ENCODE measurements around the gene PLEKHS1. TPM values are rescaled to one million over a fixed set of nuclear protein-coding genes. Genes with fewer than 3 reads are reported as not detected.

The PLEKHS1 gene
- total RNA-seq: 10 to 100 TPM in 4 of 6 donors, 1 to 10 TPM in 2; 6.0 to 28.2 (median 13.1) TPM
- polyA plus RNA-seq: 10 to 100 TPM; 17.2 to 44.6 TPM

DNA sequence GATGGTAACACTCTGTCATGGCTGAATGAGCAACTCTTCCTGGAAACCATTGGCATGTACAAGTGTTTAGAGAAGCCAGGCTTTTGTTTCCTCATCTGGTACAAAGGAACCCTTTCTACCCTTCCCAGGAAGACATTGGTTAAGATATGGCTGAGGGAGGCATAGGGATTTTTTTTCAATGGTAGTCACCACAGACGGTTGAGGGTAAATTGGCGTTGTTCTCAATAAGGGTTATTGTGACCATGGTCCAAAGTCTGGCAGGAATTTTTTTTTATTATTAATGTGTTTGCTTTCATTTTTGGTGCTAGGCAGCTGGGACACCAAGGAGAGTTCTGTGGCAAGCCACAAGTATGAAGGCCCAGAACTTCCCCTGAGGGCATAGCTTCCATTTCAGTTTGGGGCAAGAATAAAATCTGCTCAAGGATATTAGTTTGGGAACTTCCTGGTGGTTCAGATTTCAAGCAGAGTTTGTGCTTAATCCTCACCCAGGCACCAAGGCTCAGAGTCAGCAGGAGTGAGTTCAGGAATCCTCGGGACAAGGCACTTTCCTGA lies at the start of gene PLEKHS1:
TSS of gene PLEKHS1 (plus strand) at position 502 of the 552 bp plus-strand sequence. CDS start 3,596 bp downstream, outside the sequence.
- Histone ChIP-seq H3K36me3 (no peaks in the 10 kb centered on the region), H3K4me3 (peak within 1 kb of the TSS in 3 of 4 donors; percentile 1 to 27 (median 12)), H3K4me1 (peaks cover 0 to 4% (median 0%) of the 10 kb centered on the region in 3 donors), H3K27ac (peak within 1 kb of the TSS; percentile 13 to 74 (median 47)), H3K27me3 (no peaks in the 10 kb centered on the region), H3K9me3 (no peaks in the 10 kb centered on the region)
- intact Hi-C loops (cut with DNase I): no loop called here
- WGBS, 2 donors: 61 to 69% methylated on average over 3 of the region's 3 CpGs
- TF ChIP-seq, protein P1, sequence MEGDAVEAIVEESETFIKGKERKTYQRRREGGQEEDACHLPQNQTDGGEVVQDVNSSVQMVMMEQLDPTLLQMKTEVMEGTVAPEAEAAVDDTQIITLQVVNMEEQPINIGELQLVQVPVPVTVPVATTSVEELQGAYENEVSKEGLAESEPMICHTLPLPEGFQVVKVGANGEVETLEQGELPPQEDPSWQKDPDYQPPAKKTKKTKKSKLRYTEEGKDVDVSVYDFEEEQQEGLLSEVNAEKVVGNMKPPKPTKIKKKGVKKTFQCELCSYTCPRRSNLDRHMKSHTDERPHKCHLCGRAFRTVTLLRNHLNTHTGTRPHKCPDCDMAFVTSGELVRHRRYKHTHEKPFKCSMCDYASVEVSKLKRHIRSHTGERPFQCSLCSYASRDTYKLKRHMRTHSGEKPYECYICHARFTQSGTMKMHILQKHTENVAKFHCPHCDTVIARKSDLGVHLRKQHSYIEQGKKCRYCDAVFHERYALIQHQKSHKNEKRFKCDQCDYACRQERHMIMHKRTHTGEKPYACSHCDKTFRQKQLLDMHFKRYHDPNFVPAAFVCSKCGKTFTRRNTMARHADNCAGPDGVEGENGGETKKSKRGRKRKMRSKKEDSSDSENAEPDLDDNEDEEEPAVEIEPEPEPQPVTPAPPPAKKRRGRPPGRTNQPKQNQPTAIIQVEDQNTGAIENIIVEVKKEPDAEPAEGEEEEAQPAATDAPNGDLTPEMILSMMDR (IDR thresholded peaks at IDR 0.05): no peak
- DNase-seq: no peak
- FAIRE-seq: no peak
- peak; percentile 51 to 72 (median 66) for ATAC-seq

DNA sequence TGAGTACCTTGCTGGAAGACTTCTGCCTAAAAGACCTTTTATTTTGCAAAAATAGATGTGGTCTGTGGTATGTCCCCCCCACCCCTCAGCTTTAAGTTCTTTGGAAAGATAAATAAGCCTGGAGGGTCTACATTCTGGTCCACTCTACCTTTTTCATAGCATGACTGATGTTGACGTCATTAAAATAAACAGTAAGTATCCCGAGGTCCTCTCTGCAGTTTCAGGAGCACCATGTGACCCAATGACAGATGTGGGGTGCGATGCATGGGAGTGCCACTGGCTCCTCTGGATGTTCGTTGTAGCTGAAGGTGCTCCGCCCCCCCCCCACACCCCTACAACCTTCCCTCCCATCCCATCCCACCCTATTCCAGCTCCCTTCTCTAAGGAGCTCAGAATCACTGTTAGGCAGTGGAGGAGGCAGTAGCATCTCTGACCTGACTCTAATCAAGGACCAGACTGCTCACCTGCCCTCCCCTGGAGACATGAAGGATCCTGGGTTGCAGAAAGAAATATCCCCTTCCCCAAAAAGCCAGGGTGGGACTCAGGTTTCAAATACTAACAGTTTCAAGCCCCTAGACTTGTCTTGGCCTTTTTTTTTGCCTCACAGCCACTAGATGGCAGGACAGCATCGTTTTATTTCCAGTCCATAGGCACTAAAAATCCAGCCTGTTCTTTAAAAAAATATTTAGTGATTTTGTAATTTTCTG lies 46.7 kb upstream of the PLEKHS1 start:
- Histone ChIP-seq H3K27me3 (no peaks in the 10 kb centered on the region), H3K4me1 (peaks cover 6 to 19% (median 8%) of the 10 kb centered on the region in 3 donors), H3K27ac (no peak overlapping the region), H3K4me3 (no peak overlapping the region), H3K36me3 (no peaks in the 10 kb centered on the region), H3K9me3 (no peaks in the 10 kb centered on the region)
- FAIRE-seq (peak; percentile 65), ATAC-seq (peak in 3 of 4 donors; percentile 73 to 76 (median 74)), DNase-seq (no peak)
- WGBS, 2 donors: 39 to 43% methylated on average over 6 of the region's 6 CpGs
- TF ChIP-seq, protein P1 (IDR thresholded peaks at IDR 0.05): peak; percentile 19 to 47 (median 36)
- intact Hi-C loops (cut with DNase I): loop anchor here in 2 of 3 donors (5.0 to 10.0 kb wide), 2 partner anchors 398 to 400 kb away; no protein-coding TSS in a partner anchor

DNA sequence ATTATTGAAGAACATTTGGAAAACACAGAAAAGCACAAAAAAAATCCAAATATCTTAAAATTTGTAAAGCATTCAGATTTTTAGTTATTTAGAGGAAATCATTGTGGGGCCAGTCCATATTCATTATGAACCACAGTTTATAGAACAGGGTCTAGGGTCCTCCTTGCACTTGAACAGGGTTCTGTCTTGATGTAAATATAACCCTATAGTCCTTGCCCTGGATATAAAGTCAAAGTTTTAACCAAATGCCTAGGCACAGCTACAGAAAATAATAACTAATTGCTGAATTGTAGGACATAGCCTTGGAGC lies 46.2 kb upstream of the PLEKHS1 start:
- TF ChIP-seq, protein P1 (IDR thresholded peaks at IDR 0.05): peak in 1 of 4 donors; percentile 6
- DNase-seq (no peak), FAIRE-seq (no peak), ATAC-seq (no peak)
- Histone ChIP-seq H3K27ac (peak overlapping the region in 1 of 4 donors; percentile 23), H3K36me3 (no peaks in the 10 kb centered on the region), H3K27me3 (no peaks in the 10 kb centered on the region), H3K9me3 (no peaks in the 10 kb centered on the region), H3K4me1 (peaks cover 8 to 24% (median 10%) of the 10 kb centered on the region in 3 donors), H3K4me3 (no peak overlapping the region)
- intact Hi-C loops (cut with DNase I): loop anchor here in 2 of 3 donors (5.0 to 10.0 kb wide), 2 partner anchors 397 to 400 kb away; no protein-coding TSS in a partner anchor

DNA sequence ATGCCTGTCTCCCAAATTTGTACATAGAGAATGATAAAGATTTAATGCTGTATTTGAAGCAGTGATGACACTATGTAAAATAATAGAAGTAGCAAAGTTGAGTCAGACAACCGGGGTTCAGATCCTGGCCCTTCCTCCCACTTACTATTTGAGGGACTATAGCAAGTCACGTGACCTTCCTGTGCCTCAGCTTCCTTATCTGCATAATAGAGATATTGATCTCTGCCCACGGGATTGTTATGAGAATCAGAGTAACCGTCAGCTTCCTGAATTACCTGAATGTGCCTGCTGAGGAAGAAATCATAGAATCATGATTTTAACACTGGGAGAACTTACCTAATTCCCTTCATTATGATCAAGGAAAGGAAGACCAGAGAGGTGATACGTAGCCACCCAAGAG lies 44.9 kb upstream of the PLEKHS1 start:
- 47 to 50% methylated on average over 5 of the region's 5 CpGs for whole genome bisulfite sequencing, 2 donors
- ATAC-seq: no peak
- intact Hi-C loops (cut with DNase I): loop anchor here in 2 of 3 donors (5.0 to 10.0 kb wide), 2 partner anchors 396 to 398 kb away; no protein-coding TSS in a partner anchor

More for the DNA sequence above, 44.9 kb upstream of the PLEKHS1 start:
- H3K27ac ChIP-seq: no peak overlapping the region
- no peak overlapping the region for H3K4me3 ChIP-seq
- H3K36me3 ChIP-seq: no peaks in the 10 kb centered on the region
- TF ChIP-seq, protein P1 (IDR thresholded peaks at IDR 0.05): no peak
- peaks cover 8 to 28% (median 19%) of the 10 kb centered on the region in 3 donors for H3K4me1 ChIP-seq
- no peaks in the 10 kb centered on the region for H3K27me3 ChIP-seq
- FAIRE-seq (no peak), DNase-seq (no peak)
- H3K9me3 ChIP-seq: no peaks in the 10 kb centered on the region

Data from pancreas (tissue), 10 donors.